ENCODE data around the gene DNM1L.
A peak's percentile ranks its signal among the peaks of the same experiment; 100 is the strongest.
"Not testable (repeated sequence)": the region's sequence is repeated elsewhere in the genome, so short reads cannot be mapped to it uniquely, and the experiment has no call there.

DNM1L gene

GRCh38 chr12:32698285-32698684, 19.2 kb downstream of the DNM1L start:
- DNase-seq = no peak

- DNase-seq = not testable (repeated sequence)
Observed at GRCh38 chr12:32699437-32699836, 20.3 kb downstream of the DNM1L start.

- no peak for DNase-seq
Observed at GRCh38 chr12:32702473-32702872, 23.4 kb downstream of the DNM1L start.

GRCh38 chr12:32702946-32703345, 23.8 kb downstream of the DNM1L start:
- DNase-seq = no peak

- DNase-seq = no peak
Observed at GRCh38 chr12:32705783-32706182, 26.7 kb downstream of the DNM1L start.

GRCh38 chr12:32706335-32707024, 27.4 kb downstream of the DNM1L start:
- DNase-seq = no peak

GRCh38 chr12:32708926-32709325, 29.8 kb downstream of the DNM1L start:
- no peak for DNase-seq

- no peak for DNase-seq
Observed at GRCh38 chr12:32714772-32715171, 35.7 kb downstream of the DNM1L start.

GRCh38 chr12:32718926-32719325, 39.8 kb downstream of the DNM1L start:
- DNase-seq = no peak

- not testable (repeated sequence) for DNase-seq
Observed at GRCh38 chr12:32725308-32725707, 46.2 kb downstream of the DNM1L start.

GRCh38 chr12:32726286-32726685, 47.2 kb downstream of the DNM1L start:
- no peak for DNase-seq

GRCh38 chr12:32727237-32727636, 48.1 kb downstream of the DNM1L start:
- DNase-seq = no peak

- DNase-seq = no peak
Observed at GRCh38 chr12:32734952-32735351, 55.9 kb downstream of the DNM1L start.

- DNase-seq = no peak
Observed at GRCh38 chr12:32736445-32736844, 57.3 kb downstream of the DNM1L start.

- no peak for DNase-seq
Observed at GRCh38 chr12:32737715-32738114, 58.6 kb downstream of the DNM1L start.

- no peak for DNase-seq
Observed at GRCh38 chr12:32739279-32739678, 60.2 kb downstream of the DNM1L start.

- DNase-seq = no peak
Observed at GRCh38 chr12:32742133-32742532, 63.0 kb downstream of the DNM1L start.

- DNase-seq = no peak
Observed at GRCh38 chr12:32743264-32743663, 64.2 kb downstream of the DNM1L start.

GRCh38 chr12:32753605-32754004, 74.5 kb downstream of the DNM1L start:
- DNase-seq = no peak

GRCh38 chr12:32754111-32754510, 75.0 kb downstream of the DNM1L start:
- DNase-seq = no peak

GRCh38 chr12:32755051-32755653, 76.1 kb downstream of the DNM1L start:
- DNase-seq = peak; percentile 67 to 76

GRCh38 chr12:32755654-32756475, 76.8 kb downstream of the DNM1L start, which contains the start of gene YARS2:
Gene YARS2, minus strand, starts transcription at chr12:32755897. Its CDS starts 23 bp downstream, at chr12:32755874.
- peak; percentile 92 to 93 for DNase-seq

GRCh38 chr12:32756476-32757066, 77.5 kb downstream of the DNM1L start:
- DNase-seq = no peak
